Measurements from ENCODE around the gene GPC6. TPM values are rescaled to one million over a fixed set of nuclear protein-coding genes. Genes with fewer than 3 reads are reported as not detected.

GPC6 gene
- total RNA-seq, 1 experiment from 2014 or later, result not detected

DNA sequence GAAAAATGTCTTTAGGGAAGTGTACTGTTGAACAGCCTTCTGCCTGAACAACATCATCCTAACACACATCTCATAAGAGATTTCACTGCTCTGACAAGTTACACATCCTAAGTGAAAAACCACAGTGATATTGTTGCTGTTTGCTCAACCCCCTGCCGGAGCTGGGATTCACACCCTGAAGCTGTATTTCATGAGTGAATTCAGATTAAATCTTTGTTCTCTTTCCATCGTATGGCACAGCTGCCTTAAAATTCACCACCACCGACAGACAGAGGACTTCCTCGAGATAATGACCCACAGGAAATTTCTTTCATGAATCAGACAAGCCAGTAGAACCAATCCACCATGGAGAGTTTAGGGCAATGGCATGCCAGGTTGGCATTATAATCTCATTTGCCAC lies 972.1 kb downstream of the GPC6 start:
- no peaks in the 10 kb centered on the region for H3K36me3 ChIP-seq (ENCODE audit: low read depth)
- no peak overlapping the region for H3K27ac ChIP-seq
- ChIA-PET POLR2A (ENCODE audit: unreplicated experiment) (no interaction called here), CTCF (no interaction called here)
- intact Hi-C loops (cut with micrococcal nuclease; ENCODE audit: unreplicated experiment), result no loop called here
- H3K9me3 ChIP-seq (ENCODE audit: insufficient read depth, low read depth), result no peaks in the 10 kb centered on the region
- no peaks in the 10 kb centered on the region for H3K9me2 ChIP-seq (ENCODE audit: insufficient read depth)
- H3K27me3 ChIP-seq (ENCODE audit: insufficient read depth, low read depth), result no peaks in the 10 kb centered on the region
- BruUV-seq (replicated peaks), result no TSS peak
- no peak overlapping the region for H3K4me3 ChIP-seq
- no peak overlapping the region for H2AFZ ChIP-seq
- H3F3A ChIP-seq (ENCODE audit: insufficient read depth, low read depth), result no peaks in the 10 kb centered on the region
- no peaks in the 10 kb centered on the region for H4K20me1 ChIP-seq (ENCODE audit: insufficient read depth)
- DNase-seq, result no peak
- TF ChIP-seq CTCF (conservative IDR thresholded peaks at IDR 0.05) (no peak), EZH2 (IDR thresholded peaks at IDR 0.05; ENCODE audit: low read depth) (no peak)
- no peaks in the 10 kb centered on the region for H3K79me2 ChIP-seq (ENCODE audit: low read depth)
- no peak overlapping the region for H3K4me2 ChIP-seq
- H3K4me1 ChIP-seq (replicated peaks; ENCODE audit: insufficient read depth), result no peaks in the 10 kb centered on the region

DNA sequence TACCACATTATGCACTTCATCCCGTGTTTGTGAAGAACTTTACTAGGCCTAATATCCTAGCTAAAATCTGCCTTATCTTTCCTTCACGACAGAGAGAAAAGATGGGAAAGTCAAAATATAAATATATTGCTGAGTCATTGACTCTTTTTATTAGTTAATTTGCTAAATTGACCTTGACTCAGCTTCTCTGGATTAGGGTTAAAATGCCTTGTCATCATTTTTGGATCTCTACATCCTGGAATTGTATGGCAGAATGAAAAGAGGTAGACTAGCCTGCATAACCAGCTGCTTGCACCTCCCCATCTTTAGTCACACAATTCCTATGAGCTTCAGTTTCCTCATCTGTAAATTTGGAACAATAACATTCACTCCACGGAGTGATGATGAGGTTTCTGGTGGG lies 972.5 kb downstream of the GPC6 start:
- intact Hi-C loops (cut with micrococcal nuclease; ENCODE audit: unreplicated experiment), result no loop called here
- CTCF ChIA-PET, result no interaction called here
- H3K4me2 ChIP-seq, result no peak overlapping the region

DNA sequence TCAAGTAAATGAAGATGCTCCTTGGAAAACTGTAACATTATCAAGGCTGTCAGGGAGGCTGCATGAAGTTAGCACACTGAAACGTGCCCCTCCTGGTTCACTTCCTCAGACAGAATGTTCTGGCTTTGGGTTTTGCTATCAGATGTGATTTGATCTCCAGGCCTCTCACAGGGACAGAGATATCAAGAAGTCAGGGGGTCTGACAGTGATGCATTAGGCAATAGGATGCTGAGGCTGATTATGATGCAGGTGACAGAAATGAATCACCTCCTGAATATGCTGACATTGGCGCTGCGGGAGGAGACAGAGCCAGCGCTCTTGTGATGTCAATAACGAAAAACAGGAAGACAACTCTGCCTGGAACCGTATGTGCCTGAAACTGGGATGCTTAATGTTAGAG lies 974.4 kb downstream of the GPC6 start:
- H3K4me1 ChIP-seq (replicated peaks; ENCODE audit: insufficient read depth), result no peaks in the 10 kb centered on the region
- H3F3A ChIP-seq (ENCODE audit: insufficient read depth, low read depth), result no peaks in the 10 kb centered on the region
- no peak for TF ChIP-seq CTCF (conservative IDR thresholded peaks at IDR 0.05)
- no peak for TF ChIP-seq EZH2 (IDR thresholded peaks at IDR 0.05; ENCODE audit: low read depth)
- H3K4me3 ChIP-seq, result no peak overlapping the region
- no peak overlapping the region for H3K27ac ChIP-seq
- BruUV-seq (replicated peaks), result no TSS peak
- intact Hi-C loops (cut with micrococcal nuclease; ENCODE audit: unreplicated experiment), result no loop called here
- H3K4me2 ChIP-seq, result no peak overlapping the region
- POLR2A ChIA-PET (ENCODE audit: unreplicated experiment), result no interaction called here
- H2AFZ ChIP-seq, result no peak overlapping the region
- H3K27me3 ChIP-seq (ENCODE audit: insufficient read depth, low read depth), result no peaks in the 10 kb centered on the region
- no peaks in the 10 kb centered on the region for H3K9me3 ChIP-seq (ENCODE audit: insufficient read depth, low read depth)
- CTCF ChIA-PET, result no interaction called here
- H4K20me1 ChIP-seq (ENCODE audit: insufficient read depth), result no peaks in the 10 kb centered on the region
- no peaks in the 10 kb centered on the region for H3K79me2 ChIP-seq (ENCODE audit: low read depth)
- DNase-seq, result no peak
- no peaks in the 10 kb centered on the region for H3K9me2 ChIP-seq (ENCODE audit: insufficient read depth)
- no peaks in the 10 kb centered on the region for H3K36me3 ChIP-seq (ENCODE audit: low read depth)

More for the DNA sequence above, 972.5 kb downstream of the GPC6 start:
- no peaks in the 10 kb centered on the region for H3K9me2 ChIP-seq (ENCODE audit: insufficient read depth)
- H3F3A ChIP-seq (ENCODE audit: insufficient read depth, low read depth), result no peaks in the 10 kb centered on the region
- no peaks in the 10 kb centered on the region for H4K20me1 ChIP-seq (ENCODE audit: insufficient read depth)
- POLR2A ChIA-PET (ENCODE audit: unreplicated experiment), result no interaction called here
- H2AFZ ChIP-seq, result no peak overlapping the region
- H3K36me3 ChIP-seq (ENCODE audit: low read depth), result no peaks in the 10 kb centered on the region
- H3K27me3 ChIP-seq (ENCODE audit: insufficient read depth, low read depth), result no peaks in the 10 kb centered on the region
- DNase-seq, result no peak
- no peak overlapping the region for H3K4me3 ChIP-seq
- no peak for TF ChIP-seq EZH2 (IDR thresholded peaks at IDR 0.05; ENCODE audit: low read depth)
- TF ChIP-seq CTCF (conservative IDR thresholded peaks at IDR 0.05), result no peak
- no peaks in the 10 kb centered on the region for H3K9me3 ChIP-seq (ENCODE audit: insufficient read depth, low read depth)
- no TSS peak for BruUV-seq (replicated peaks)
- H3K4me1 ChIP-seq (replicated peaks; ENCODE audit: insufficient read depth), result no peaks in the 10 kb centered on the region
- no peaks in the 10 kb centered on the region for H3K79me2 ChIP-seq (ENCODE audit: low read depth)
- no peak overlapping the region for H3K27ac ChIP-seq
